ENCODE measurements around the gene HEBP2. TPM values are rescaled to one million over a fixed set of nuclear protein-coding genes. Genes with fewer than 3 reads are reported as not detected.

The HEBP2 gene
- total and polyA plus RNA-seq, 2 of the 13 experiments (the other 11 are each of a cell fraction or from before 2014, with no cell fraction given): 16.0 to 72.8 TPM

DNA sequence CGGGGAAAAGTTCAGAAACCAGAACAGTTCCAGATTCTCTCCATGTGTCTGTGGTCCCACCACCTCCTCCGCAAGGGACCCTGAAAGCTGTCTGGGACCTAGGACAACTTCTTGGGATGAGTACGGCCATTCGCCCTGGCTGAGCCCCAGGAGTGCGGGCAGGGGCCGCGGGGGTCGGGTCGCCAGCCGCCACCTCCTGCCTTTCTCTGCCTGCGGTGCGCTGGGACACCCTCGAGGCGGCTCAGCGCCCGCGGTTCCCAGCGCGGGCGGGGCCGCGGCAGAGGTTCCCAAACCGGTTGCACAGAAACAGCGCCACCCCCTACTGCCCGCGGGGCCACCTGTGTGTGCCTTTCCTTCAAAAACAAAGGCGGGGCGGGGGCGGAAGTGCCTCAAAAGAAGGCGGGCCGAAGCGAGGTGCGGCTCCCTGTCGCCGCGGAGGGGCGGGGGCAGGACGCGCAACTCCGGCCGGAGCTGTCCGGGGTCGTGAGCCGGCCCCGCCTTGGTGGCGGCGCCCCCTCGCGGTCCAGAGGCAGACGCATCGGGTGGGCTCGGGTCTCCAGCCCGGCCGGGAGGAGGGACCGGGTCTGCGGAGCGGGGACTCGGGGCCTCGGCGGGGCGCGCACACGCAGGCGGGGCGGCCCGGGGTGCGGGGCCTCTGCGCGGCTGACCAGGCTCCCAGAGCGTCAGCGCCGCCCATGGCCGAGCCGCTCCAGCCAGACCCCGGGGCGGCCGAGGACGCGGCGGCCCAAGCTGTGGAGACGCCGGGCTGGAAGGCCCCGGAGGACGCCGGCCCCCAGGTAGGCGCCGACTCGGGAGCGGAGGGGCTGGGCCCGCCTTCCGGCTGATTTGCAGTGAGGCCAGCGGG, at the start of gene HEBP2 (continued):
- TF ChIP-seq, protein P1, sequence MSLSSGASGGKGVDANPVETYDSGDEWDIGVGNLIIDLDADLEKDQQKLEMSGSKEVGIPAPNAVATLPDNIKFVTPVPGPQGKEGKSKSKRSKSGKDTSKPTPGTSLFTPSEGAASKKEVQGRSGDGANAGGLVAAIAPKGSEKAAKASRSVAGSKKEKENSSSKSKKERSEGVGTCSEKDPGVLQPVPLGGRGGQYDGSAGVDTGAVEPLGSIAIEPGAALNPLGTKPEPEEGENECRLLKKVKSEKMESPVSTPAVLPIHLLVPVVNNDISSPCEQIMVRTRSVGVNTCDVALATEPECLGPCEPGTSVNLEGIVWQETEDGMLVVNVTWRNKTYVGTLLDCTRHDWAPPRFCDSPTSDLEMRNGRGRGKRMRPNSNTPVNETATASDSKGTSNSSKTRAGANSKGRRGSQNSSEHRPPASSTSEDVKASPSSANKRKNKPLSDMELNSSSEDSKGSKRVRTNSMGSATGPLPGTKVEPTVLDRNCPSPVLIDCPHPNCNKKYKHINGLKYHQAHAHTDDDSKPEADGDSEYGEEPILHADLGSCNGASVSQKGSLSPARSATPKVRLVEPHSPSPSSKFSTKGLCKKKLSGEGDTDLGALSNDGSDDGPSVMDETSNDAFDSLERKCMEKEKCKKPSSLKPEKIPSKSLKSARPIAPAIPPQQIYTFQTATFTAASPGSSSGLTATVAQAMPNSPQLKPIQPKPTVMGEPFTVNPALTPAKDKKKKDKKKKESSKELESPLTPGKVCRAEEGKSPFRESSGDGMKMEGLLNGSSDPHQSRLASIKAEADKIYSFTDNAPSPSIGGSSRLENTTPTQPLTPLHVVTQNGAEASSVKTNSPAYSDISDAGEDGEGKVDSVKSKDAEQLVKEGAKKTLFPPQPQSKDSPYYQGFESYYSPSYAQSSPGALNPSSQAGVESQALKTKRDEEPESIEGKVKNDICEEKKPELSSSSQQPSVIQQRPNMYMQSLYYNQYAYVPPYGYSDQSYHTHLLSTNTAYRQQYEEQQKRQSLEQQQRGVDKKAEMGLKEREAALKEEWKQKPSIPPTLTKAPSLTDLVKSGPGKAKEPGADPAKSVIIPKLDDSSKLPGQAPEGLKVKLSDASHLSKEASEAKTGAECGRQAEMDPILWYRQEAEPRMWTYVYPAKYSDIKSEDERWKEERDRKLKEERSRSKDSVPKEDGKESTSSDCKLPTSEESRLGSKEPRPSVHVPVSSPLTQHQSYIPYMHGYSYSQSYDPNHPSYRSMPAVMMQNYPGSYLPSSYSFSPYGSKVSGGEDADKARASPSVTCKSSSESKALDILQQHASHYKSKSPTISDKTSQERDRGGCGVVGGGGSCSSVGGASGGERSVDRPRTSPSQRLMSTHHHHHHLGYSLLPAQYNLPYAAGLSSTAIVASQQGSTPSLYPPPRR (CRISPR knock-in tag; IDR thresholded peaks at IDR 0.05; ENCODE audit: borderline replicate concordance): peak; percentile 86; the same call in 1 of the 2 replicates
- peak; percentile 71; the same call in 1 of the 2 replicates for TF ChIP-seq ZBTB3 (CRISPR knock-in tag; IDR thresholded peaks at IDR 0.05; ENCODE audit: borderline replicate concordance, low read depth)
- TF ChIP-seq, protein P2, sequence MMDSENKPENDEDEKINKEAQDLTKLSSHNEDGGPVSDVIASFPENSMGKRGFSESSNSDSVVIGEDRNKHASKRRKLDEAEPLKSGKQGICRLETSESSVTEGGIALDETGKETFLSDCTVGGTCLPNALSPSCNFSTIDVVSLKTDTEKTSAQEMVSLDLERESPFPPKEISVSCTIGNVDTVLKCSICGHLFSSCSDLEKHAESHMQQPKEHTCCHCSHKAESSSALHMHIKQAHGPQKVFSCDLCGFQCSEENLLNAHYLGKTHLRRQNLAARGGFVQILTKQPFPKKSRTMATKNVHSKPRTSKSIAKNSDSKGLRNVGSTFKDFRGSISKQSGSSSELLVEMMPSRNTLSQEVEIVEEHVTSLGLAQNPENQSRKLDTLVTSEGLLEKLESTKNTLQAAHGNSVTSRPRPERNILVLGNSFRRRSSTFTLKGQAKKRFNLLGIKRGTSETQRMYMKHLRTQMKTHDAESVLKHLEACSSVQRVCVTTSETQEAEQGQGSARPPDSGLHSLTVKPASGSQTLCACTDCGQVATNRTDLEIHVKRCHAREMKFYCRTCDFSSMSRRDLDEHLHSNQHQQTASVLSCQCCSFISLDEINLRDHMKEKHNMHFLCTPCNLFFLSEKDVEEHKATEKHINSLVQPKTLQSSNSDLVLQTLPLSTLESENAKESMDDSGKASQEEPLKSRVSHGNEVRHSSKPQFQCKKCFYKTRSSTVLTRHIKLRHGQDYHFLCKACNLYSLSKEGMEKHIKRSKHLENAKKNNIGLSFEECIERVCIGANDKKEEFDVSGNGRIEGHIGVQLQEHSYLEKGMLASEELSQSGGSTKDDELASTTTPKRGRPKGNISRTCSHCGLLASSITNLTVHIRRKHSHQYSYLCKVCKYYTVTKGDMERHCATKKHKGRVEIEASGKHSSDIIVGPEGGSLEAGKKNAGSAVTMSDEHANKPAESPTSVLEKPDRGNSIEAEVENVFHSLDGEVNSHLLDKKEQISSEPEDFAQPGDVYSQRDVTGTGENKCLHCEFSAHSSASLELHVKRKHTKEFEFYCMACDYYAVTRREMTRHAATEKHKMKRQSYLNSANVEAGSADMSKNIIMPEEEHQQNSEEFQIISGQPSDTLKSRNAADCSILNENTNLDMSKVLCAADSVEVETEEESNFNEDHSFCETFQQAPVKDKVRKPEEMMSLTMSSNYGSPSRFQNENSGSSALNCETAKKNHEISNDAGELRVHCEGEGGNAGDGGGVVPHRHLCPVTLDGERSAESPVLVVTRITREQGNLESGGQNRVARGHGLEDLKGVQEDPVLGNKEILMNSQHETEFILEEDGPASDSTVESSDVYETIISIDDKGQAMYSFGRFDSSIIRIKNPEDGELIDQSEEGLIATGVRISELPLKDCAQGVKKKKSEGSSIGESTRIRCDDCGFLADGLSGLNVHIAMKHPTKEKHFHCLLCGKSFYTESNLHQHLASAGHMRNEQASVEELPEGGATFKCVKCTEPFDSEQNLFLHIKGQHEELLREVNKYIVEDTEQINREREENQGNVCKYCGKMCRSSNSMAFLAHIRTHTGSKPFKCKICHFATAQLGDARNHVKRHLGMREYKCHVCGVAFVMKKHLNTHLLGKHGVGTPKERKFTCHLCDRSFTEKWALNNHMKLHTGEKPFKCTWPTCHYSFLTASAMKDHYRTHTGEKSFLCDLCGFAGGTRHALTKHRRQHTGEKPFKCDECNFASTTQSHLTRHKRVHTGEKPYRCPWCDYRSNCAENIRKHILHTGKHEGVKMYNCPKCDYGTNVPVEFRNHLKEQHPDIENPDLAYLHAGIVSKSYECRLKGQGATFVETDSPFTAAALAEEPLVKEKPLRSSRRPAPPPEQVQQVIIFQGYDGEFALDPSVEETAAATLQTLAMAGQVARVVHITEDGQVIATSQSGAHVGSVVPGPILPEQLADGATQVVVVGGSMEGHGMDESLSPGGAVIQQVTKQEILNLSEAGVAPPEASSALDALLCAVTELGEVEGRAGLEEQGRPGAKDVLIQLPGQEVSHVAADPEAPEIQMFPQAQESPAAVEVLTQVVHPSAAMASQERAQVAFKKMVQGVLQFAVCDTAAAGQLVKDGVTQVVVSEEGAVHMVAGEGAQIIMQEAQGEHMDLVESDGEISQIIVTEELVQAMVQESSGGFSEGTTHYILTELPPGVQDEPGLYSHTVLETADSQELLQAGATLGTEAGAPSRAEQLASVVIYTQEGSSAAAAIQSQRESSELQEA (CRISPR knock-in tag; IDR thresholded peaks at IDR 0.05; ENCODE audit: not compliant biosample characterization): peak; percentile 87
- TF ChIP-seq ZFP37 (CRISPR knock-in tag; IDR thresholded peaks at IDR 0.05; ENCODE audit: borderline replicate concordance): no peak
- no peak for TF ChIP-seq ARNT (IDR thresholded peaks at IDR 0.05)
- TF ChIP-seq, protein P3, sequence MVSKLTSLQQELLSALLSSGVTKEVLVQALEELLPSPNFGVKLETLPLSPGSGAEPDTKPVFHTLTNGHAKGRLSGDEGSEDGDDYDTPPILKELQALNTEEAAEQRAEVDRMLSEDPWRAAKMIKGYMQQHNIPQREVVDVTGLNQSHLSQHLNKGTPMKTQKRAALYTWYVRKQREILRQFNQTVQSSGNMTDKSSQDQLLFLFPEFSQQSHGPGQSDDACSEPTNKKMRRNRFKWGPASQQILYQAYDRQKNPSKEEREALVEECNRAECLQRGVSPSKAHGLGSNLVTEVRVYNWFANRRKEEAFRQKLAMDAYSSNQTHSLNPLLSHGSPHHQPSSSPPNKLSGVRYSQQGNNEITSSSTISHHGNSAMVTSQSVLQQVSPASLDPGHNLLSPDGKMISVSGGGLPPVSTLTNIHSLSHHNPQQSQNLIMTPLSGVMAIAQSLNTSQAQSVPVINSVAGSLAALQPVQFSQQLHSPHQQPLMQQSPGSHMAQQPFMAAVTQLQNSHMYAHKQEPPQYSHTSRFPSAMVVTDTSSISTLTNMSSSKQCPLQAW (CRISPR knock-in tag; IDR thresholded peaks at IDR 0.05): peak; percentile 74; the same call in 1 of the 2 replicates
- no peak for TF ChIP-seq MBNL3 (CRISPR knock-in tag; conservative IDR thresholded peaks at IDR 0.05)
- TF ChIP-seq RAD51 (IDR thresholded peaks at IDR 0.05; ENCODE audit: borderline replicate concordance): no peak
- TF ChIP-seq, protein P4, sequence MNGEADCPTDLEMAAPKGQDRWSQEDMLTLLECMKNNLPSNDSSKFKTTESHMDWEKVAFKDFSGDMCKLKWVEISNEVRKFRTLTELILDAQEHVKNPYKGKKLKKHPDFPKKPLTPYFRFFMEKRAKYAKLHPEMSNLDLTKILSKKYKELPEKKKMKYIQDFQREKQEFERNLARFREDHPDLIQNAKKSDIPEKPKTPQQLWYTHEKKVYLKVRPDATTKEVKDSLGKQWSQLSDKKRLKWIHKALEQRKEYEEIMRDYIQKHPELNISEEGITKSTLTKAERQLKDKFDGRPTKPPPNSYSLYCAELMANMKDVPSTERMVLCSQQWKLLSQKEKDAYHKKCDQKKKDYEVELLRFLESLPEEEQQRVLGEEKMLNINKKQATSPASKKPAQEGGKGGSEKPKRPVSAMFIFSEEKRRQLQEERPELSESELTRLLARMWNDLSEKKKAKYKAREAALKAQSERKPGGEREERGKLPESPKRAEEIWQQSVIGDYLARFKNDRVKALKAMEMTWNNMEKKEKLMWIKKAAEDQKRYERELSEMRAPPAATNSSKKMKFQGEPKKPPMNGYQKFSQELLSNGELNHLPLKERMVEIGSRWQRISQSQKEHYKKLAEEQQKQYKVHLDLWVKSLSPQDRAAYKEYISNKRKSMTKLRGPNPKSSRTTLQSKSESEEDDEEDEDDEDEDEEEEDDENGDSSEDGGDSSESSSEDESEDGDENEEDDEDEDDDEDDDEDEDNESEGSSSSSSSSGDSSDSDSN (CRISPR knock-in tag; IDR thresholded peaks at IDR 0.05): peak; percentile 94
- no peak for TF ChIP-seq POLR2AphosphoS2 (IDR thresholded peaks at IDR 0.05; ENCODE audit: low read depth, low read length)
